PC-9 (cell line): ENCODE data around the gene SLC13A2. TPM values are rescaled to one million over a fixed set of nuclear protein-coding genes. Genes with fewer than 3 reads are reported as not detected.

Experiments used
- Bru-seq: library from RNA; stranded (reverse); fragments of 400-500 nt; gene quantifications from one replicate; lab custom pipeline; 2021; lab: Mats Ljungman, UMichigan
- BruChase-seq, 2 experiments: library from RNA; stranded (reverse); fragments of 400-500 nt; gene quantifications; one replicate each; lab custom pipeline; 2021; lab: Mats Ljungman, UMichigan
- BruUV-seq: library from RNA; stranded (reverse); fragments of 400-500 nt; replicated peaks from 2 replicates; lab custom pipeline; 2021; lab: Mats Ljungman, UMichigan
- CTCF ChIA-PET: fragments of 300-600 bp; sonication (Branson Sonifier 250); formaldehyde crosslinking; loops from one replicate; lab custom pipeline; 2022; ENCODE audit warnings: antibody characterized with exemption; lab: Charles Lee
- POLR2A ChIA-PET: fragments of 300-600 bp; sonication (Branson Sonifier 250); formaldehyde crosslinking; loops from one replicate; lab custom pipeline; 2022; ENCODE audit warnings: antibody characterized with exemption; ENCODE audit not compliant: unreplicated experiment; lab: Charles Lee
- DNase-seq, 2 experiments: peaks; one replicate each; pipeline versions ENCODE4 v3.0.0 to v3.0.0-alpha.2; 2015 to 2022; ENCODE audit warnings: mixed read lengths in 1 of 2
- H2AFZ ChIP-seq: fragments of 200-600 bp; sonication (generic); 2 replicates; pipeline ENCODE4 v1.8.1; 2017; ENCODE audit warnings: antibody characterized with exemption
- H3F3A ChIP-seq: fragments of 200-600 bp; sonication (generic); 2 replicates; pipeline ENCODE4 v1.8.1; 2017; ENCODE audit warnings: antibody characterized with exemption, mild to moderate bottlenecking, low read depth; ENCODE audit not compliant: insufficient read depth
- H3K27ac ChIP-seq: fragments of 200-600 bp; sonication (generic); 2 replicates; pipeline ENCODE4 v1.6.1; 2016; ENCODE audit warnings: mixed run types
- H3K27me3 ChIP-seq: fragments of 200-600 bp; sonication (generic); 2 replicates; pipeline ENCODE4 v1.6.1; 2016; ENCODE audit warnings: low read depth, mixed run types; ENCODE audit not compliant: insufficient read depth
- H3K36me3 ChIP-seq: fragments of 200-600 bp; sonication (generic); 2 replicates; pipeline ENCODE4 v1.6.1; 2016; ENCODE audit warnings: low read depth, mixed run types
- H3K4me1 ChIP-seq: fragments of 200-600 bp; sonication (generic); replicated peaks from 2 replicates; pipeline ENCODE4 v1.6.1; 2016; ENCODE audit warnings: mixed run types; ENCODE audit not compliant: insufficient read depth
- H3K4me2 ChIP-seq: fragments of 200-600 bp; sonication (generic); 2 replicates; pipeline ENCODE4 v1.6.1; 2017; ENCODE audit warnings: mixed run types
- H3K4me3 ChIP-seq: fragments of 200-600 bp; sonication (generic); 2 replicates; pipeline ENCODE4 v1.6.1; 2016; ENCODE audit warnings: mixed run types
- H3K79me2 ChIP-seq: fragments of 200-600 bp; sonication (generic); 2 replicates; pipeline ENCODE4 v1.6.1; 2017; ENCODE audit warnings: low read depth, mixed run types
- H3K9me2 ChIP-seq: fragments of 200-600 bp; sonication (generic); 2 replicates; pipeline ENCODE4 v1.8.1; 2017; ENCODE audit warnings: mild to moderate bottlenecking; ENCODE audit not compliant: insufficient read depth
- H3K9me3 ChIP-seq: fragments of 200-600 bp; sonication (generic); 2 replicates; pipeline ENCODE4 v1.8.1; 2016; ENCODE audit warnings: low read depth; ENCODE audit not compliant: insufficient read depth
- H4K20me1 ChIP-seq: fragments of 200-600 bp; sonication (generic); 2 replicates; pipeline ENCODE4 v1.8.1; 2017; ENCODE audit not compliant: insufficient read depth
- CTCF ChIP-seq: fragments of 200-600 bp; sonication (generic); conservative IDR thresholded peaks from 2 replicates; pipeline ENCODE4 v1.6.1; 2017; ENCODE audit warnings: mixed run types, antibody characterized with exemption, mild to moderate bottlenecking, moderate library complexity
- EZH2 ChIP-seq: fragments of 200-600 bp; sonication (generic); IDR thresholded peaks from 2 replicates; pipeline ENCODE4 v1.8.0; 2017; ENCODE audit warnings: antibody characterized with exemption, low read depth
- intact Hi-C: fragments of 100-400 bp; cut with micrococcal nuclease; formaldehyde crosslinking; loops from one replicate; pipeline ENCODE4 v1.10.0; 2022; ENCODE audit not compliant: unreplicated experiment
- long read RNA-seq: library from polyadenylated mRNA; stranded (forward); transcript quantifications from one replicate; pipeline ENCODE4 v2.0.0, GENCODE V29; 2022
- total RNA-seq: library from RNA; stranded (reverse); gene quantifications from 2 replicates; pipeline ENCODE4 v1.2.3, GENCODE V29; 2021

The SLC13A2 gene
- total RNA-seq (not detected in 2 replicates), Bru-seq, nascent RNA (not detected), BruChase-seq, experiment 1, labeled RNA remaining after a 2-hour chase (not detected), BruChase-seq, experiment 2, labeled RNA remaining after a 6-hour chase (percentile 4 among the genes with signal in this experiment)
- long read RNA-seq: 0 reads

DNA sequence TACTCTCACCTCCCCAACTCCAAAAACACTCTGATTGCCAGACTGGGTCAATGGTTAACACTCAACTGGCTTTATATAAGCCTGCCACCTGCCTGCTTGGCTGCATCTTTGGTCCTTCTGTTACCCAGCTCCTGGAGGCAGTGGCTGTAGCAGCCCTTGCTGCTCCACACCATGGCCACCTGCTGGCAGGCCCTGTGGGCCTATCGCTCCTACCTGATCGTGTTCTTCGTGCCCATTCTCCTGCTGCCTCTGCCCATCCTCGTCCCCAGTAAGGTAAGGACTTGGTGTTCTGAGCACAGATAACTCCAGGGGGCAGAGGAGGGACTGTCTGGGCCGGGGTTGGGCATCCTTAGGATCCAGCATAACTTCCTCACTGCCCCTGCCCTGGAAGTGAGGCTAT is at the start of gene SLC13A2:
SLC13A2 (plus strand) TSS at position 103 of the 400 bp plus-strand sequence; CDS start at position 172, 69 bp downstream.
- H3F3A ChIP-seq: peaks cover 10% of the 10 kb centered on the region; the same call in 1 of the 2 replicates
- H3K79me2 ChIP-seq: no peaks in the 10 kb centered on the region
- H3K27ac ChIP-seq: no peak within 1 kb of the TSS
- DNase-seq: no peak
- no peaks in the 10 kb centered on the region for H3K27me3 ChIP-seq
- no peak within 1 kb of the TSS for H2AFZ ChIP-seq
- peaks cover 20% of the 10 kb centered on the region for H3K4me1 ChIP-seq
- H3K4me2 ChIP-seq: no peak within 1 kb of the TSS
- no peaks in the 10 kb centered on the region for H3K9me2 ChIP-seq
- TF ChIP-seq CTCF (no peak), EZH2 (no peak)
- CTCF ChIA-PET: no interaction called here
- POLR2A ChIA-PET: no interaction called here
- no TSS peak for BruUV-seq
- intact Hi-C loops: no loop called here
- no peaks in the 10 kb centered on the region; the same call in 1 of the 2 replicates for H3K9me3 ChIP-seq
- no peak within 1 kb of the TSS for H3K4me3 ChIP-seq
- H4K20me1 ChIP-seq: no peaks in the 10 kb centered on the region; the same call in 1 of the 2 replicates
- no peaks in the 10 kb centered on the region for H3K36me3 ChIP-seq

GRCh38 chr17:28425206-28425605 is 48.2 kb upstream of the SLC13A2 start:
- TF ChIP-seq EZH2 (no peak), CTCF (no peak)
- POLR2A ChIA-PET: no interaction called here
- H3K9me2 ChIP-seq: no peaks in the 10 kb centered on the region
- no peaks in the 10 kb centered on the region for H4K20me1 ChIP-seq
- no peaks in the 10 kb centered on the region for H3F3A ChIP-seq
- intact Hi-C loops: no loop called here
- H2AFZ ChIP-seq: no peak overlapping the region
- DNase-seq: no peak
- no peaks in the 10 kb centered on the region for H3K79me2 ChIP-seq
- H3K27ac ChIP-seq: no peak overlapping the region
- CTCF ChIA-PET: interaction anchor here (0.6 to 0.7 kb wide), 2 partner anchors 391 to 541 kb away, joined by 4 read pairs; no protein-coding TSS in a partner anchor
- H3K9me3 ChIP-seq: no peaks in the 10 kb centered on the region
- H3K36me3 ChIP-seq: no peaks in the 10 kb centered on the region
- H3K27me3 ChIP-seq: no peaks in the 10 kb centered on the region
- no peaks in the 10 kb centered on the region for H3K4me1 ChIP-seq
- H3K4me3 ChIP-seq: no peak overlapping the region
- H3K4me2 ChIP-seq: no peak overlapping the region
- BruUV-seq: no TSS peak

DNA sequence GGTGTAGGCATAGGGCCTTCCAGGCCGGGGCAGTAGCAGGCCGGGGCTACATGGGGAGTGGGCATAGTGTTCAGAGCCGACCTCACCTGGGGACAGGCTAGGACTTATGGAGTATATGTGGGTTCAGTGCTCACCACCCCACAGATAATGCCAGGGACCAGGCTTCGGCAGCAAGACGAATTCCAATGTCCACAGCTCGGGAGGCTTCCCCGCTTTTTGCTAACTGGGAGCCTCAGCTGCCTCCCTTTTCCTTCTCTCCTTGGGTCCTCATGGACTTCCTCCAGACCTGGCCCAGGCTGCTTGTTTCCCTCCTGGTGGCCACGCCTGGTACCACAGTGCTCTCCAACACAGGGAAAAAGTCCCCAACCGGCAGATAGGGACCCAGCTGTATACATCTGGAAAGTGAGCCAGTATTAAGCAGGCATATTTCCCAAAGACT is 47.3 kb upstream of the SLC13A2 start:
- H3F3A ChIP-seq: no peaks in the 10 kb centered on the region
- no TSS peak for BruUV-seq
- H3K9me3 ChIP-seq: no peaks in the 10 kb centered on the region
- intact Hi-C loops: no loop called here
- H3K27me3 ChIP-seq: no peaks in the 10 kb centered on the region
- no peaks in the 10 kb centered on the region for H4K20me1 ChIP-seq
- H3K4me1 ChIP-seq: no peaks in the 10 kb centered on the region
- POLR2A ChIA-PET: no interaction called here
- TF ChIP-seq EZH2: no peak
- TF ChIP-seq CTCF: peak; percentile 61
- H2AFZ ChIP-seq: no peak overlapping the region
- H3K79me2 ChIP-seq: no peaks in the 10 kb centered on the region
- H3K9me2 ChIP-seq: no peaks in the 10 kb centered on the region
- no peak overlapping the region for H3K4me2 ChIP-seq
- H3K36me3 ChIP-seq: no peaks in the 10 kb centered on the region
- CTCF ChIA-PET: interaction anchor here (0.6 kb wide), 1 partner anchor 60 kb away, joined by 3 read pairs; no protein-coding TSS in a partner anchor
- DNase-seq: no peak
- no peak overlapping the region for H3K4me3 ChIP-seq
- H3K27ac ChIP-seq: no peak overlapping the region
